ENCODE measurements around the gene IL18. TPM values are rescaled to one million over a fixed set of nuclear protein-coding genes. Genes with fewer than 3 reads are reported as not detected.
"Not testable (repeated sequence)": the region's sequence is repeated elsewhere in the genome, so short reads cannot be mapped to it uniquely, and the experiment has no call there.

IL18 gene
- total RNA-seq = 21.6 TPM

- DNase-seq = no peak
Measured at GRCh38 chr11:112163875-112164685, at the start of gene IL18. Gene IL18 (minus strand): TSS chr11:112164094. CDS start chr11:112155053, 9,041 bp downstream.

- DNase-seq = no peak
Measured at GRCh38 chr11:112212710-112213109, 48.8 kb upstream of the IL18 start.

GRCh38 chr11:112212290-112212689 lies 48.4 kb upstream of the IL18 start:
- no peak for DNase-seq

GRCh38 chr11:112211536-112211935 lies 47.6 kb upstream of the IL18 start:
- no peak for DNase-seq

- no peak for DNase-seq
Measured at GRCh38 chr11:112210890-112211289, 47.0 kb upstream of the IL18 start.

GRCh38 chr11:112206071-112206470 lies 42.2 kb upstream of the IL18 start:
- no peak for DNase-seq

GRCh38 chr11:112200252-112200651 lies 36.4 kb upstream of the IL18 start:
- DNase-seq = no peak

- DNase-seq = not testable (repeated sequence)
Measured at GRCh38 chr11:112199101-112199500, 35.2 kb upstream of the IL18 start.

- DNase-seq = no peak
Measured at GRCh38 chr11:112196519-112197087, 32.7 kb upstream of the IL18 start.

GRCh38 chr11:112195951-112196351 lies 32.1 kb upstream of the IL18 start:
- no peak for DNase-seq

GRCh38 chr11:112195113-112195512 lies 31.2 kb upstream of the IL18 start:
- DNase-seq = not testable (repeated sequence)

- DNase-seq = no peak
Measured at GRCh38 chr11:112186304-112186703, 22.4 kb upstream of the IL18 start.

GRCh38 chr11:112185883-112186282 lies 22.0 kb upstream of the IL18 start:
- DNase-seq = no peak

- DNase-seq = no peak
Measured at GRCh38 chr11:112182867-112183266, 19.0 kb upstream of the IL18 start.

GRCh38 chr11:112179601-112180000 lies 15.7 kb upstream of the IL18 start:
- no peak for DNase-seq

- no peak for DNase-seq
Measured at GRCh38 chr11:112178936-112179335, 15.0 kb upstream of the IL18 start.

GRCh38 chr11:112178428-112178827 lies 14.5 kb upstream of the IL18 start:
- no peak for DNase-seq

- DNase-seq = no peak
Measured at GRCh38 chr11:112177589-112177988, 13.7 kb upstream of the IL18 start.

GRCh38 chr11:112176077-112176476 lies 12.2 kb upstream of the IL18 start:
- DNase-seq = no peak

GRCh38 chr11:112175599-112175952 lies 11.7 kb upstream of the IL18 start:
- DNase-seq = no peak

GRCh38 chr11:112174789-112175598 lies 11.1 kb upstream of the IL18 start, which contains the start of gene BCO2:
Gene BCO2 (plus strand): TSS chr11:112175512. CDS start chr11:112175602, 90 bp downstream.
- peak; percentile 26 for DNase-seq

GRCh38 chr11:112173152-112173551 lies 9.3 kb upstream of the IL18 start:
- DNase-seq = no peak

- no peak for DNase-seq
Measured at GRCh38 chr11:112172362-112172994, 8.6 kb upstream of the IL18 start.

Data from skin of body (tissue), 2 donors.